ENCODE data around the gene MCAT. TPM values are rescaled to one million over a fixed set of nuclear protein-coding genes. Genes with fewer than 3 reads are reported as not detected.

The MCAT gene
- total and polyA plus RNA-seq, 4 donors, result 8.3 to 22.6 (median 14.8) TPM

GRCh38 chr22:43180670-43181069 lies 37.5 kb upstream of the MCAT start:
- peaks cover under 1 to 5% (median 3%) of the 10 kb centered on the region in 4 donors for H3K4me1 ChIP-seq (ENCODE audit: control insufficient read depth in 4 of 4, insufficient read depth in 4 of 4, low read length in 3 of 4)
- DNase-seq (ENCODE audit: low spot score), result no peak
- WGBS, result 94% methylated on average over 15 of the region's 15 CpGs

GRCh38 chr22:43179911-43180195 lies 36.7 kb upstream of the MCAT start:
- Histone ChIP-seq H3K27ac (ENCODE audit: low read depth in 1 of 2, low read length in 2 of 2) (no peak overlapping the region), H3K9ac (ENCODE audit: low read depth in 1 of 2, low read length in 2 of 2) (no peak overlapping the region), H3K4me3 (ENCODE audit: low read depth in 1 of 3, low read length in 3 of 3) (no peak overlapping the region), H3K4me1 (ENCODE audit: control insufficient read depth in 4 of 4, insufficient read depth in 4 of 4, low read length in 3 of 4) (no peaks in the 10 kb centered on the region), H3K36me3 (ENCODE audit: control insufficient read depth in 4 of 4, insufficient read depth in 3 of 4, low read depth in 1 of 4, low read length in 3 of 4) (peaks cover 6 to 30% (median 11%) of the 10 kb centered on the region in 4 donors), H3K9me3 (ENCODE audit: control insufficient read depth in 4 of 4, low read length in 3 of 4) (no peaks in the 10 kb centered on the region), H3K27me3 (ENCODE audit: control insufficient read depth in 4 of 4, insufficient read depth in 4 of 4, low read length in 3 of 4) (no peaks in the 10 kb centered on the region)
- WGBS, result 98% methylated on average over 15 of the region's 15 CpGs
- TF ChIP-seq RXRA (IDR thresholded peaks at IDR 0.05) (no peak), FOXA2 (IDR thresholded peaks at IDR 0.05) (no peak), YY1 (IDR thresholded peaks at IDR 0.05) (no peak), NR2F2 (IDR thresholded peaks at IDR 0.05) (no peak), REST (IDR thresholded peaks at IDR 0.05) (no peak), HNF4A (conservative IDR thresholded peaks at IDR 0.05) (no peak), TAF1 (conservative IDR thresholded peaks at IDR 0.05) (no peak), MAX (IDR thresholded peaks at IDR 0.05) (no peak), ATF3 (IDR thresholded peaks at IDR 0.05) (no peak), FOXA1 (IDR thresholded peaks at IDR 0.05) (no peak), HNF4G (IDR thresholded peaks at IDR 0.05) (no peak), JUND (IDR thresholded peaks at IDR 0.05) (no peak), EGR1 (IDR thresholded peaks at IDR 0.05; ENCODE audit: low read depth in 2 of 2) (no peak), RAD21 (IDR thresholded peaks at IDR 0.05) (no peak), SP1 (IDR thresholded peaks at IDR 0.05) (no peak), ZBTB33 (IDR thresholded peaks at IDR 0.05) (no peak), CTCF (IDR thresholded peaks at IDR 0.05; ENCODE audit: low read depth, low read length, missing input control) (no peak), GABPA (IDR thresholded peaks at IDR 0.05 in 1 of 2, conservative IDR thresholded peaks at IDR 0.05 in 1 of 2) (no peak)
- DNase-seq (ENCODE audit: low spot score), result no peak

More at GRCh38 chr22:43180670-43181069, 37.5 kb upstream of the MCAT start:
- no peaks in the 10 kb centered on the region for H3K27me3 ChIP-seq (ENCODE audit: control insufficient read depth in 4 of 4, insufficient read depth in 4 of 4, low read length in 3 of 4)
- H3K9ac ChIP-seq (ENCODE audit: low read depth in 1 of 2, low read length in 2 of 2), result no peak overlapping the region
- TF ChIP-seq FOXA1 (IDR thresholded peaks at IDR 0.05) (no peak), CTCF (IDR thresholded peaks at IDR 0.05; ENCODE audit: low read depth, low read length, missing input control) (no peak), GABPA (IDR thresholded peaks at IDR 0.05 in 1 of 2, conservative IDR thresholded peaks at IDR 0.05 in 1 of 2) (no peak), NR2F2 (IDR thresholded peaks at IDR 0.05) (no peak), YY1 (IDR thresholded peaks at IDR 0.05) (no peak), ATF3 (IDR thresholded peaks at IDR 0.05) (no peak), EGR1 (IDR thresholded peaks at IDR 0.05; ENCODE audit: low read depth in 2 of 2) (no peak), HNF4A (conservative IDR thresholded peaks at IDR 0.05) (no peak)
- no peak overlapping the region for H3K4me3 ChIP-seq (ENCODE audit: low read depth in 1 of 3, low read length in 3 of 3)
- H3K27ac ChIP-seq (ENCODE audit: low read depth in 1 of 2, low read length in 2 of 2), result no peak overlapping the region
- no peaks in the 10 kb centered on the region for H3K9me3 ChIP-seq (ENCODE audit: control insufficient read depth in 4 of 4, low read length in 3 of 4)
- peaks cover 3 to 24% (median 11%) of the 10 kb centered on the region in 4 donors for H3K36me3 ChIP-seq (ENCODE audit: control insufficient read depth in 4 of 4, insufficient read depth in 3 of 4, low read depth in 1 of 4, low read length in 3 of 4)
